Activated T-cell treated with anti-CD3 and anti-CD28 coated beads, Interleukin-2, amount 50 U/mL, for 1 hour (primary cell): ENCODE measurements around the gene TPM3.
"Not testable (repeated sequence)": the region's sequence is repeated elsewhere in the genome, so short reads cannot be mapped to it uniquely, and the experiment has no call there.

ENCODE experiments used
- DNase-seq: peaks from one replicate; pipeline ENCODE4 v3.0.0-alpha.2; 2020

TPM3 gene

DNA sequence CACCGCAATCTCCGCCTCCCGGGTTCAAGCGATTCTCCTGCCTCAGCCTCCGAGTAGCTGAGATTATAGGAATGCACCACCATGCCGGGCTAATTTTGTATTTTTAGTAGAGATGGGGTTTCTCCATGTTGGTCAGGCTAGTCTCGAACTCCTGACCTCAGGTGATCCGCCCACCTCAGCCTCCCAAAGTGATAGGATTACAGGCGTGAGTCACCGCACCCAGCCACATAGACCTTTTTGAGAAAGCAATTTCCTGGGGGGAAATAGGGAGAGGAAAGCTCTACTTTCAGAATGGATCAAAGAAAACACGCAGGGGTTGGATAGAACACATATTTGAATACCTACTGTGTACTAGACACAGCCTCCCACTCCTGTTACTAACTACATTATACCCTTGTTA lies 13.9 kb upstream of the TPM3 start:
- not testable (repeated sequence) for DNase-seq

DNA sequence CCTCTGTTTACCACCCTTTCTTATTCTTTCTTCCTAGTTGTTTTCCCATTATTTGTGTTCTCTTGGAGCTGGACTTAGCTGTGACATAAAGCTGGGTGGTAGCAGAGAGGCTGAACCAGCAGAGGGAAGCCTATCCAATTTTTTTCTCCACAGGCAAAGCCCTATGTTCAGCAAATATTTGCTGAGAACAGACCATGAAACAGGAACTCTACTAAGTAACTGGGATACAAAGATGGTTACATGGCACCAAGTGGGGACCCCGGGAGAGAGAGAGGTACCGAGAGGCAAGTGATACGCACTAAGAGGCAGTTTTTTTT lies 7.6 kb upstream of the TPM3 start:
- no peak for DNase-seq

DNA sequence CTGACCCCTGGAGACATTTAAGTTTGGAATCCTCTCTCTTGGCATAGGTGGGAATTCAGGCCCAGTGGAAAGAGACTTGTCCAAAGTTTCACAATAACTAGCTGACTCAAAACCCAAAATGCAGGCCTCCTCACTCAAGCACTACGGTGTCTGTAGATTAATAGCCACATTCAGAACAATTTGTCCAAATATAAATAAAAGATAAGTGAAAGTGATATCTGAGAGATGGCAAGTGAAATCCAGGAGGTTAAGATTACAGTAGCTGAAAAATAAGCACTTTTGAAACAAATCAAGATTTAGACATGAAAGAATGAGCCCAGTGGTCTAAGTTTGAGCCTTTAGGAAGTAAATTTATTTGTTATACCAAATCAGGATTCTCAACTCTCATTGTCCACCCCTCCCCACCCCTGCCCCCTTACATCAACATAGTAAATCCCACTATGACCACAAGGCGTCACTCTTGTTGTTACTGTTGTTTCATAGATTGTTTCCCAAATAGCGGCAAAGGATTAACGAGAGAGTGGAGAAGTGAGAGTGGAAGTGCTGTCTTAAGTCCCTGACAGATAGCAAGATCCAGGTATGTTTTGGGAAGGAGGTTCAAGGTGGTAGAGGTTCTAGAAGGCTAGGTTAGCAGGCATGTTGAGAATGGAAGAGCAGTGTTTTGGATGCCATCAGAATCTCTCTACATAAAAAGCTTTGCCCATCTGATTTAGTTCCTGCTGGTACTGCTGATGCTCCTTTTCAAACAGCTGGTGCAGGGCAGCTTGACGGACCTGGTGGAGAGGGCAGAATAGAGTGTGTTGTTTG lies 7.1 kb upstream of the TPM3 start:
- no peak for DNase-seq

DNA sequence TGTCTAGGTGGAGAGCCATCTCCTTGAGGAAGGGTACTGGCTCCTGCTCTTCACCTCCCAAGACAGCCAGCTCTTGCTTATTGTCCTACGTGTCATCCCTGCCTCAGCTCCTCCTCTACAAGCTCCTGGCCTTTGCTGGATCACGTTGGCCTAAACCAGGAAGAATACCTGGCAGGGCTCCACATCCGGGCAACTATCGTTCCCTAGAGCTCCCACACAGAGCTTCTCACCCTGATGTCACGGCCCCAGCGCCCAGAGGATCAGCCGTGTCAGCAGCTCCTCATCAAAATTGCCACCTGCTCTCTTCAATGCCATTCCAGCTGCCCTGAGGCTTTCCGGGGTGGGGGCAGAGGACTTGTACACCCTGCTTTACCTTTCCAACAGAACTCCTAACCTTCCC lies 1.9 kb upstream of the TPM3 start:
- no peak for DNase-seq

DNA sequence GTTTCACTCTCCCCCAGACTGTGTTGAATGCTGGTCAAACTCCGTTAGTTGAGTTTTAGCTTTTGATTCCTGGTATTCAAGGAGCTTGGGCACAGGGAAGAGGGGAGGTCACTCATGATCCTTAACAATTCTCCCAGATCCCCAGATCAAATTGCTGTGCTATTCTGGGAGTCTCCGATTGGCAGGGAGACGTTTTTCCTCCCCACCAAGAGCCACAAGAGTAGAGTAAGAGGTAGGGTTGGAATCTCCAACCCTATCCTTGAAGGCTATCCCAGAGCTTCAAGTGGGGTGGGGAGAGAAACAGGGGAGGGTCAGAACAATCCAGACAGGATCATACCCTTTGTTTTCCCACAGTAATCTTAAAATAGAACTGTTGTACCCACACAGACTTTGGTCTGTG lies 576 bp upstream of the TPM3 start:
- DNase-seq = no peak

DNA sequence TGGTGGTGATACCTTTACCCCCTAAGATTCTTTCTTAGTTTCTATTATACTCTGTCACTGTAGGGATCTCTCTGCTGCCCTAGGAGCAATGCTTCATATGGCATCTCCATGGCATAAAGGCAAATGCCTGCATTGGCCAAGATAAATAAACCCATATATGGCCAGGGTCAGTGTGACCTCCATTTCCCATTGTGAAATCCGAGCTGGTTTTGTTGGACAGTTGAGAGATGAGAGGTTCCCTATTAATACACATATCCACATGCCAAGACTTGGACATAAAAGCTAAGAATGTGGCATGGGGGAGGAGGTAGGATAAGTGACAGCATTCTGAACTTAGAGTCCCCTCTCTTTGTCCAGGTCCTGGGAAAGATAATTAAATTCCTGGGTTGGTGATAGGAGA lies 1.4 kb downstream of the TPM3 start:
- DNase-seq = no peak

DNA sequence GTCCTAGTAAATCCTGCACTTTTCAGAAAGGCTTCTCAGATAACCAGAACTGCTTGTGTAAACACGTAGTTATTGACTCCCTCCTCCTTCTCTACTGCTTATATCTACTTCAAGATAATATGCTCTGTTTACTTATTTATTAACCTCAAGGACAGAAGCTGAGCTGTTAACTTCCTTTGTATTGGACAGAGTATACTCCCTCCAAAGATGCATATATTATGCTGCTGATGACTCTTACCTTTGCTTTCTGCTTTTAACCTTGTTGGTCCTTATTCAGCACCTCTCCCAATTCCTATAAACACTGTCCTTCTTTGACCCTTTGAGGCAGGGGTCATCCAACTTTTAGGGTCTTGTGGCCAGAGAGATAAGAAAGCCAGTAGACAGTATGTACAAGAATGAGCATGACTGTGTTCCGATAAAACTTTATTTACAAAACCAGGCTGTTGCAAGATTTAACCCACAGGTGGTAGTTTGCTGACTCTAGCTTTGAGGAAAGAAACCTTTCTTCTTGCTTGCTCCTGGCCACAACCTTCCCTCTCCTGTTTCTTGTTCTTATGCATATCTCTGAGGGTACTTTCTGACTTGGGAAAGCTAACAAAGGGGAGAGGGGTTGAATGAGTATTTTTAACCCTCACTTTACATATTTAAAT lies 4.9 kb downstream of the TPM3 start:
- no peak for DNase-seq

DNA sequence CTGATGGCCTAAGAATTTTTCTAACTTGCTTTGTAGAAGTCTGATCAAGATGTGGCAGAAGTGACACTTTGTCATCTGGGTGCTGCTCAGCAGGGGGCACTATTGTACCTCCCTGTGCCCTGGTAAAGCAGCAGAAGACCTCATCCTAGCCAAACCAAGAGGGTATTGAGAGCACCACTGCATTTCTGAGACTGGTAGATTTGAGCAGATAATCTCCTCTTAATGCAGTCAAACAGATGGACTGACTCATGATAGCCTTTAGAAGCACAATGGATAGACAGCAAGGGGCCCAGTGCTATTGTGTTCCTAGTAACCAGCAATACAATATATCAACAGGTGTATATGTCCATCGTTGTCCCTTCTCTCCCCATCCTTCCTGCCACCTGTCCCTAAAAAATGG lies 5.7 kb downstream of the TPM3 start:
- peak; percentile 69 for DNase-seq

DNA sequence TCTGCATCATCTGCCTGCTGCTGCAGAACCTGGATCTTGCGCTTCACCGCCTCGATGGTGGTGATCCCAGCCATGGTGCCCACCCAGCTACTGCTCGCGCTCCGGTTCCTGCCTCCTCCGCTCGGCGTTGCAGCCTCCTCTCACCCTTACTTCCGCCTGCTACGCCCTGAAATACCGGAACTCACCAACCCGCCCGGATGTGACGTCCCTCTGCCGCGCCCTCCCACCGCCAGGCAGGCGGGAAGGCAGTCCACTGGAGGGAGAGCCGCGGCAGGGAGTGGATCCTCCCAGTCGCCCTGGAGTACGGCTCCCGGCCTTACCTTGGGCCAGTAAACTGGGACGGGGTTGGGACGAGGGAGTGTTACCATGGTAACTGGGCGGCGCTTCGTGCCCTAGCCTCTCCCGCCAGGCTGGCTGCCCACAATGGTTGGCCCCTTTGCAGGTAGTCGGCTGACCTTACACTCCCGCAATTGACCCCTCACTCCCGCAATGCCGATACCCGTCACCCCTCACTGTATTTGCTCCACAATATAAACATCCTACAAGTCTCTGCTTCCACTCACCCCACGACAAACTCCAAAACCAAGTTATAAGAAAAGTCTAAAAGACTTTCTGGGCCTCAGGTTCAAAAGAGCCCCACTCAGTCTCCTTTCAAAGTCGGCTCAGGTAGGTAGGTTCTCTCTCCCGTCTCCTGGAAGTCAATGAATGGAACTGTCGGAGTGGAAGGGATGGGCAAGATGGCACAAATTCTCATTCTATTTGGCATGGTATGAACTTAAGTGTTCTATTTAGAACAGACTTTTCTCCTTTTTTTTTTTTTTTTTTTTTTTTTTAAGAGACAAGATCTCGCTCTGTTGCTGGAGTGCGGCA lies 8.6 kb downstream of the TPM3 start:
- peak; percentile 94 for DNase-seq

DNA sequence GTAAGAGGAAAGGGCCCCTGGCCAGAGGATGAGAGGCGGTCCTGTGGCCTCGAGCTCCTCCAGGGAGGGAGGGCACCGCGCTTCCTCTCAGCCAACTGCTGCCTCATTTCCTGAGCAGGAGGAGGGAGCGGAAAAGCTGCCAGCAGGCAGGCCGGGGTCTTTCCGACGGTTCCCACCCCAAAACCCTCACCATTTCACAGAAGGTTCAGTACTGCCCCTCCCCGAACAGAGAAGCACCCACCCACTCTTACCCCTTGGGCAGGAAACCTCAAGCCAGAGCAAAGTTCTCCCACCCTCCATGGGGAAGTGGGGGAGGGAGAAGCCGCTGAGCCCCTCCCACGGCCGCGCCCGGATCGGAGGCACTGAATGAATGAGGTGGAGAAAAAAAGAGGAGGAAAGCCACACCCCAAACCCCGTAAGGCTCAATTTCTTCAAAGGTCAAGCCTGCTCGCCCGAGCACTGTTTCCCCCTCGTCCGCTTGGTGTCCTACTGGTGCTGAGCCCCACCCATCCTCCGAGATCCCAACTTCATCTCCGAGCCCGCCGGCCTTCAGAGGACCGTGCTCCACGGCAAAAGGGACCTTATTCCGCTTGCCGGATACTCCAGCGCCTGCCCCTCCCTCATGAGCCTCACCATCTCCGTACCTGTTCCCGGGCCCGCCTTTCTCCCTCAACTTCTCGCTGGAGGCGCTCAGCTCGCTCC lies 9.4 kb downstream of the TPM3 start:
- peak; percentile 66 for DNase-seq

DNA sequence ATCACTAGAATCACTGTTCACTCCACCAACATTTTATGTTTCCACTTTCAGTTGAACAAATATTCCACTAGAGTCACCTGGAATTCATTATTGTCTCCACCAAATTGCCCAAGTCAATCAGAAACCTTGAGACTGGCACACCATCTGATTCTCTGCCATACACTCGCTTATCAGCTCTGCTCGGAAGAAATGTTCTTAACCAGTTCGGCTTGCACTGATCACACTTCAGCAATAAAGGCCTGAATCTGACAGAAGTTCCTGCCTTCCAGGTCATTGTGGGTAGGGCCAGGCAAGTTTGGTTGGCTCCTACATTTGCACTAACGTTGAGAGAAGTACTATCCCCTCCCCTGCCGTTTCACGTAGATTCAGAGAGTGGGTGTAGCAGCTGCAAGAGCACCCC lies 10.0 kb downstream of the TPM3 start:
- DNase-seq = no peak

DNA sequence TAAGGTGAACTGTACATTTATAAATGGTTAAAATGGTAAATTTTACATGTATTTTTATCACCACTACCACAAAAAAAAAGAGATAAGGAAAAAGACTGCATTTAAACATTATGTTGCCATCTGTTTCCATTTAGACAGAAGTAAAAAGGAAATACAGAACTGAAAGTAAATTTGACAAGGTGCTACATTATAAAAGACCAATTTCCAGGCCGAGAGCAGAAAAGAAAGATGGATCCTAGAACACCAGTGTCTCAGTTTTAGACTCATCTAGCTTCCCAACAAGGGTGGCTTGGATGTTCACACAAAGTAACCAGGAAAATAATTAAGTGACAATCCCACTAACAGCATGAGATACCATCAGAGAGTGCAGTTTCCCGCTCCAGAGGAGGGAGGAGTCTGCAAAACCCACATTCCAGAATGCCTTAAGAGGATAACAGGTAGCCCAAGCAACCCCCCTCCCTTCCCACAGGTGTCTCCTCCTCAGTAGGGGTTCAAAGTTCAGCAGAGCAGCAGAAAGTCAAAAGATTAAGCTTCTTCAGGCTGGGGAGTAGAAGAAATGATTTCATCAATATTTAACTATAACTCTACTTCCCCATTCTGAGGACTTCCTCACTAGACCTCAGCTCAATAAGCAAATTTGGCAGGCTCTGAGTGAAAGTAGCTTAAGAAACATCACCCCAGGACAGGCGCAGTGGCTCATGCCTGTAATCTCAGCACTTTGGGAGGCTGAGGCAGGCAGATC lies 11.8 kb downstream of the TPM3 start:
- DNase-seq = no peak

DNA sequence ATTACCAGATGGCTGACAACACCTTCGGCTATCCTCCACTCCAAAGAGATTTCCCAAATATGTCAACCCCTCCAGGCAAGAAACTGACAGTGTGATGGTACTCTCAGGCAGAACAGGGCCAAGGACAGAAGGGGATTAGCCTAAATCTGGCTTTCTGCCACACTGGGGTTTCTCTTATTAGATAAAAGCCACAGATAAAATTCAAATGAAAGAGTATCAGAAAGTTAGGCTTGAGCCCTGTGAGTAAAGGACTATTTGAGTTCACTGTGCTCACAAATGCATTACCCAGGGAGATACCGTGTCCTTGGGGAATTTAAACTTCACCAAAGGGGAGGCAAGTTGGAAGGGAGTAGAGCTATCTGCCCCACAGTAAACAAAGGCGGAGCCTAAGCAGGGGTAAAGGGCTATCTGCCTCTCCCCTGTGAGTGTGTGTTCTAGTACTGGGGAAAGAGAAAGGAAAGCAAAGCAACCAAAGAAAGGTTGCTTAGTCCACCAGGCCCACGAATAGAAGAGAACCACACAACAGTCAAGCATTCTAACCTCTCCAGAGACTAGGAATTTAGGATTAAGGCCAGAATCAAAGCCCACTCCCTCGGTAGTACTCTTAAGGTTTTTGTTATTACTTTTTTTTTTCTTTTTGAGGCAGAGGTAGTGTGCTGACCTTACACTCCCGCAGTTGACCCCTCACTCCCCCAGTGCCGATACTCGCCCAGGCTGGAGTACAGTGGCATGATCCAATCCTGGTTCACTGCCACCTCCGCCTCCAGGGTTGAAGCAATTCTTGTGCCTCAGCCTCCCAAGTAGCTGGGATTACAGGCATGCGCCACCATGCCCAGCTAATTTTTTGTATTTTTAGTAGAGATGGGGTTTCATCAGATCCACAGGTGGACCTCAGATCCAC lies 12.7 kb downstream of the TPM3 start:
- DNase-seq = no peak

DNA sequence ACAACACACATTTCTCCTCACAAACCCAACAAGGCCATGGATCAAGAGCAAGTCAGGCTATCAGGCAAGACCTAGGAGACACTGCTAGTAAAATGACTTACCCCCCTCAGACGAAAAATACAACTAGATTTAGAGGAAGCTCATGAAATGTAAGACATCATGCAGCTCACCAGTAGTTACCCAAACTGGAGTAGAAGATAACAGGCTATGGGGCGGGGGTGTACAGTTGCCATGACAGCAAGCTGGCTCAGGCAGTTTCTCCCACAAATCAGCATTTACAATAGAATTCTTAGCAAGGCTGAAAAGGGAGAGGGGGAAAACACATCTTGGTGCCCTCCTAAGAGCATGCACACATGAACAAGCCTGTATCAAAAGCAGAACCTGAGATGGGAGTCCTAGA lies 13.9 kb downstream of the TPM3 start:
- no peak for DNase-seq

DNA sequence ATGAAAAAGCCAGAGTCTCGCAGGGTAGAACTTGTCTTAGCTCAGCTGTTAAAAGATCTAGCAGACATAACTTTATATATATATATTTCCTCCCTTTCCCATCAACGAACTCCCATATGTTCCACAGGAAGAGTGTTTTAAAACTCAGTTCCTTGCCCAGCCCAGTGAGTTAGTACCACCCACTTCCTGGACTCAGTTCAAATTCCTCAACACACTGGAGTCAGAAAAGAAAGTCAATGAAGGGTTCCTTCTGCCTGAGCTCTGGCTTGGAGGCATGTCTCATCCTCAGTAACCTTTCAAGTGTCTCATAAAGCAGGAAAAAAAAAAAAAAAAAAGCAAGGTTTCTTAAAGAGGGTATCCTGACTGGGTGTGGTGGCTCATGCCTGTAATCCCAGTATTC lies 15.6 kb downstream of the TPM3 start:
- no peak for DNase-seq

DNA sequence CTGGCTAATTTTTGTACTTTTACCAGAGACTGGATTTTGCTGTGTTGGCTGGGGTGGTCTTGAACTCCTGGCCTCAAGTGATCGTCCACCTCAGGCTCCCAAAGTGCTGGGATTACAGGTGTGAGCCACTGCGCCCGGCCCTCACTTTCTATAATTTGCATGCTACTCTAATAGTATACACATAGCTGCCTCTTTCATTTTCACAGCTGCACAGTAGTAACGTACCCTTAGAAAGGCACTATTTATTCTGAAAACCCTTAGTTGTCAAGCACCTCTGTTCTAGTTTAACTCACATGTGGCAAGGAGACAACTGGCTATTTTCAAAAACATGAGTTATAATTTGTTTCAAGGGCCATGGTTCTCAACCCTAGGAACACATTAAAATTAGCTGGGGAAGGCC lies 17.2 kb downstream of the TPM3 start:
- no peak for DNase-seq

DNA sequence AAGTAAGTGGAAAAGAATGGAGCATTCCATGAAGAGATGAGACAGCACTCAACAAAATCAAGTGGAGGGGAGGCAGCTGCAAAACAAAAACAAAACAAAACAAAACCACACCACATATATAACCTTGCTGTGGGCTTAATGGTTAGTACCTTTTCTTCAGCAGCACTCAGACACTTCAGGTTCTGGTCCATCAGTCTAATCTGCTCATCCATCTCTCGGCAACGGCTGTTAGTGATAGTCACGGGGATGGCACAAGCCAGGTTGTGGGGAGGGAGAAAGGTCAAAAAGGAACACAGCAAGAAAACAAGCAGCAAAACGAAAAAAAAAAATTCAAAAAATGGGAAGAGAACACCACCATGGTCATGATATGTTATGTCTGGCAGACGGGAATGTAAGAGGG lies 20.0 kb downstream of the TPM3 start:
- DNase-seq = no peak

DNA sequence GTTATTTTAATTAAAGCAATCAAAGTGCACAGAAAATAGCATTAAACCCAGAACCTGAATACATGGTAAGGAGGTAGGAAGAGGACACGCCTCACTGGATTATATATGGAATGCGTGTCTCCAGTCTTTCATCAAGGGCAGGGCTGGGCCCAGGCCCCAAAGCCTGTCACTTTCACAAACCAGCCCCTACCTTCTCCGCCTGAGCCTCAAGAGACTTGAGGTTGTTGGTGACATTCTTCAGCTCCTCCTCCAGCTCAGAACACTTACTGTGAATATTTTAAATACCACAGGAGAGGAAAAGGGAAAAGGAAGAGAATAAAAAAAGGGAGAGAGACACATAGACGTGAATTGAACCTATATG lies 20.7 kb downstream of the TPM3 start:
- DNase-seq = no peak

DNA sequence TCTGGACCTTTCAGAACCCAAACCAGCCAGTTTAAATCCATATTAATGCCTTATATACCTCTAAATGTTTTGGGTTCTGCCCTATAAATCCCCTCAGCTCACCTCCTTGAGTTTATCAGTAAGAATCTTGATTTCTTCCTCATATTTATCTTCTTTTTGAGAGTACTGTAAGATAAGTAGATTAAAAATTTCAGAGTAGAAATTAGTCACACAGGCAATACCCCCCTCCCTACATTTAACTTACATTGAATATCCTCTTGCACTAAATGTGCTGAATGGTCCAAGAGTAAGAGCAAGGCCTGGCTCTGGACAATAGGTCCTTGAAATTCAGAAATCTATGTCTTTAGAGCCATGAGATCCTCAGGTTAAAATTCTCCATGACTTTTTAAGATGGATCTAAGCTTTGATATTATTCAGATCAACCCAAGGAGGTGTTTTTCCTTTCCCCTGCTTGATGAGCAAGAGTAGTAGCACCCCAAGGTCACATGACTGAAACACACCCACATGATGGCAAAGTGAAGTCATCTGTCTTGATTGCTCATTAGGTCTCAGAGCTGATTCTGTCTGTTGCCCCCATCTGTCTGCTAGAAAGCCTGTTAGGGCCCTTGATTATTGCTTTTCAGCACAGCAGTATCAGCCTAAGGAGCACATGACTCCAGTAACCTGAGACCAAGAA lies 21.2 kb downstream of the TPM3 start:
- DNase-seq = no peak

DNA sequence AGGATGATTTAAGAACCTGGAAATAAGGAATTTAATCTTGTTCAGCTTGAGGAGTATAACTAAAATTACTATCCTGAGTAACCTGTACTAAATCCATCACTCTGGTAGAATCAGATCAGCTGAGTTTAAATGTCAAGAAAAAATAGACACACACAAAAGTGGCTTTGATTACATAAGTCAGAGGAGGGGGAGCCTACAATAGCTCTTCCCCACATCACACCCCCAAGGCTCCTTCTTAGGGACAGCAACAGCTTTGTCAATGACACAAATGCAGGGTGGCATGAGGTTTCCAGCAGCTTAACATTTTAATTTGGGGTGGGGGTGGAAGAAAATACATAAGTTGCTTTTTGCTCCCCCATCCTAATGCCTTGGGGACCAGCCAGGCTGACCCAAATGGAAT lies 24.4 kb downstream of the TPM3 start:
- DNase-seq = no peak

DNA sequence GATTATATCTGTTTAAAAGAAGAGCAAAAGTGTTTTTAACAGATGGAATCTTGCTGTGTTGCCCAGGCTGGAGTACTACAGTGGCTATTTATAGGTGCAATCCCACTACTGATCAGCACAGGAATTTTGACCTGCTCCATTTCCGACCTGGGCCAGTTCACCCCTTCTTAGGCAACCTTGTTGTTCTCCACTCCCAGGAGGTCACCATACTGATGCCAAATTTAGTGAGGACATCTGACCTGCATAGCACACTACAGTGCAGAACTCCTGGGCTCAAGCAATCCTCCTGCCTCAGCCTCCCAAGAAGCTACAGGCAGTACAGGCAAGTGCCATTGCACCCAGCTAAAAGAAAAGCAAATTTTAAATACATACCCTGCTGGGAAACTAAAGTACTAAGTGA lies 25.7 kb downstream of the TPM3 start:
- no peak for DNase-seq
